Neural crest cell (in vitro differentiated cells): ENCODE measurements around the gene RAB3IP. TPM values are rescaled to one million over a fixed set of nuclear protein-coding genes. Genes with fewer than 3 reads are reported as not detected.
"Not testable (repeated sequence)": the region's sequence is repeated elsewhere in the genome, so short reads cannot be mapped to it uniquely, and the experiment has no call there.

Experiments used
- DNase-seq: peaks from one replicate; pipeline ENCODE4 v3.0.0; 2021; ENCODE audit warnings: low read depth, mixed read lengths, low spot score
- H3K27ac Mint-ChIP-seq: one replicate; pipeline ENCODE4 v1.8.0; 2021; ENCODE audit warnings: mild to moderate bottlenecking, mixed read lengths; ENCODE audit not compliant: unreplicated experiment
- H3K27me3 Mint-ChIP-seq: 2 replicates; pipeline ENCODE4 v1.8.0; 2021; ENCODE audit warnings: low read depth, mild to moderate bottlenecking, mixed read lengths
- H3K36me3 Mint-ChIP-seq: 2 replicates; pipeline ENCODE4 v1.8.0; 2021; ENCODE audit warnings: low read depth, mild to moderate bottlenecking, mixed read lengths
- H3K4me1 Mint-ChIP-seq: 2 replicates; pipeline ENCODE4 v1.8.0; 2021; ENCODE audit warnings: mixed read lengths
- H3K4me3 Mint-ChIP-seq: one replicate; pipeline ENCODE4 v1.8.0; 2021; ENCODE audit warnings: mild to moderate bottlenecking, mixed read lengths
- H3K9me3 Mint-ChIP-seq: 2 replicates; pipeline ENCODE4 v1.8.0; 2021; ENCODE audit warnings: mixed read lengths
- CTCF ChIP-seq: fragments of 200-600 bp; sonication (generic); conservative IDR thresholded peaks from 2 replicates; pipeline ENCODE4 v1.5.0; 2021; ENCODE audit warnings: antibody characterized with exemption, mild to moderate bottlenecking
- total RNA-seq: library from RNA; stranded (reverse); gene quantifications from 2 replicates; pipeline ENCODE4 v1.2.1, GENCODE V29; 2021

The RAB3IP gene
- total RNA-seq, 1 donor from 2014 or later, result 24.0 TPM

GRCh38 chr12:69840727-69841126 lies 102.1 kb downstream of the RAB3IP start:
- no peak for TF ChIP-seq CTCF
- Mint-ChIP-seq H3K4me3 (no peak overlapping the region), H3K4me1 (peaks cover 6% of the 10 kb centered on the region), H3K9me3 (no peaks in the 10 kb centered on the region), H3K36me3 (no peaks in the 10 kb centered on the region), H3K27me3 (no peaks in the 10 kb centered on the region), H3K27ac (no peak overlapping the region)
- no peak for DNase-seq

GRCh38 chr12:69843608-69844007 lies 104.9 kb downstream of the RAB3IP start:
- peaks cover 3% of the 10 kb centered on the region for H3K9me3 Mint-ChIP-seq
- H3K27ac Mint-ChIP-seq, result no peak overlapping the region
- no peaks in the 10 kb centered on the region for H3K27me3 Mint-ChIP-seq
- no peak for TF ChIP-seq CTCF
- H3K36me3 Mint-ChIP-seq, result peaks cover 3% of the 10 kb centered on the region
- H3K4me1 Mint-ChIP-seq, result peaks cover 9% of the 10 kb centered on the region
- DNase-seq, result no peak
- H3K4me3 Mint-ChIP-seq, result no peak overlapping the region

GRCh38 chr12:69844416-69844815 lies 105.8 kb downstream of the RAB3IP start:
- Mint-ChIP-seq H3K27ac (no peak overlapping the region), H3K4me3 (no peak overlapping the region), H3K9me3 (peaks cover 3% of the 10 kb centered on the region), H3K4me1 (peaks cover 9% of the 10 kb centered on the region), H3K36me3 (peaks cover 3% of the 10 kb centered on the region), H3K27me3 (no peaks in the 10 kb centered on the region)
- TF ChIP-seq CTCF, result no peak
- DNase-seq, result no peak

- TF ChIP-seq CTCF, result no peak
- peaks cover 5% of the 10 kb centered on the region for H3K9me3 Mint-ChIP-seq
- no peak for DNase-seq
- H3K27me3 Mint-ChIP-seq, result no peaks in the 10 kb centered on the region
- peaks cover 9% of the 10 kb centered on the region for H3K4me1 Mint-ChIP-seq
- no peak overlapping the region for H3K4me3 Mint-ChIP-seq
- H3K36me3 Mint-ChIP-seq, result peaks cover 3% of the 10 kb centered on the region
- H3K27ac Mint-ChIP-seq, result no peak overlapping the region
Measured at GRCh38 chr12:69844836-69845235, 106.2 kb downstream of the RAB3IP start.

GRCh38 chr12:69846976-69847375 lies 108.3 kb downstream of the RAB3IP start:
- Mint-ChIP-seq H3K4me3 (no peak overlapping the region), H3K4me1 (peaks cover 9% of the 10 kb centered on the region), H3K36me3 (peaks cover 3% of the 10 kb centered on the region), H3K9me3 (peaks cover 11% of the 10 kb centered on the region), H3K27me3 (no peaks in the 10 kb centered on the region), H3K27ac (peak overlapping the region; percentile 20)
- no peak for DNase-seq
- TF ChIP-seq CTCF, result no peak

- Mint-ChIP-seq H3K27me3 (no peaks in the 10 kb centered on the region), H3K4me3 (no peak overlapping the region)
Measured at GRCh38 chr12:69851976-69852375, 113.3 kb downstream of the RAB3IP start.

GRCh38 chr12:69853176-69853961 lies 114.7 kb downstream of the RAB3IP start:
- H3K27ac Mint-ChIP-seq, H3K27me3 Mint-ChIP-seq, DNase-seq, H3K4me1 Mint-ChIP-seq, H3K36me3 Mint-ChIP-seq, H3K4me3 Mint-ChIP-seq: not testable (repeated sequence)
- H3K9me3 Mint-ChIP-seq, result peaks cover 13% of the 10 kb centered on the region

More at GRCh38 chr12:69851976-69852375, 113.3 kb downstream of the RAB3IP start:
- no peak for DNase-seq
- Mint-ChIP-seq H3K4me1 (peaks cover 7% of the 10 kb centered on the region), H3K36me3 (peaks cover 7% of the 10 kb centered on the region), H3K9me3 (peaks cover 14% of the 10 kb centered on the region), H3K27ac (no peak overlapping the region)
- TF ChIP-seq CTCF, result no peak
